HG03097 (cell line): ENCODE measurements around the gene GIMAP5.
"Not testable (repeated sequence)": the region's sequence is repeated elsewhere in the genome, so short reads cannot be mapped to it uniquely, and the experiment has no call there.

Source experiments
- ATAC-seq: cut with Tn5 transposase; IDR thresholded peaks from one replicate; pipeline ENCODE4 v1.9.1; 2021; ENCODE audit not compliant: unreplicated experiment, low FRiP score

Gene GIMAP5

DNA sequence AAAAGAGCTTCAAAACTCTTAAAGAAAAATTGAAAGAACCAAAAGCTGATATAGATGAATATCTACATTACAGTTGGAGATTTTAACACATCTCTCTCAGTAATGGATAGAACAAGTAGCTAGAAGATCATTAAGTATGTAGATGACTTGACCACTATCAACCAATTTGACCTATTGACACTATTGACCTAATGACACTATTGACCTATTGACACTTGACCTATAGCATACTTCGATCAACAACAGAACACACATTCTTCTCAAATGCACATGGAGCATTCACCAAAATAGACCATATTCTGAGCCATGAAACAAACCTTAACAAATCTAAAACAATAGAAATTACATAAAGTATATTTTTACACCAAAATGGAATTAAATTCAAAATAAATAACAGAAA is 22.3 kb downstream of the GIMAP5 start:
- ATAC-seq, result no peak

DNA sequence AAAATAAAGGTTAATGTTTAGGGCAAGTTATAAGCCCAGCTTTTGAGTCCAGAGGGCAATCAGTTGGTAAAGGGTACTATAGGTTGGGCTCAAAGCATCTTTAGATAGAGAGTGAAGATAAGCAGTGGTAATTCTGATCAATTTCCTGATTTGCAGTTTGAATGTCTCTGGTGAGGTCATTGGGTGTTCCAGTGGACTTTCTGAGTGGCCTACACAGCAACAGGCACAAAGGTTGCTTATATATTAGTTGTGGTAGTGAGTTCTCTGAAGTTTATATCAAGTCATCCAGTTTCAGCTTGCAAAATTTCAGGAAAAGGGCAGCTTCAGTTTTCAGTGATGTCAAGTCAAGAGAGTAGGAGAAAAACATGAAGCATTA is 29.1 kb downstream of the GIMAP5 start:
- ATAC-seq, result no peak

DNA sequence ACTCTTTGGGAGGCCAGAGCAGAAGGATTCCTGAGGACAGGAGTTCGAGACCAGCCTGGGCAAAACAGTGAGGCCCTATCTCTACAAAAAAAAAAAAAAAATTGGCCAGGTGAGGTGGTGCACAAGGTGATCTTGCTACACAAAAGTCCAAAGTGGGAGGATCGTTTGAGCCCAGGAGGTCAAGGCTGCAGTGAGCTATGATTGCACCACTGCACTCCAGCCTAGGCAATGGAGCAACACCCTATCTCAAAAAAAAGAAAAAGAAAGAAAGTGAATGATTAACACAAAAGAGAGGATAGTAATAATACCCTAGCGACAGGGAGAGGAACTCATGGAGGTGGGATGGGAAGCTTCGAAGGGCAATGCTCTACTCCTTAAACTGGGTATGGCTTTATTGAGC is 32.5 kb downstream of the GIMAP5 start:
- ATAC-seq, result no peak

DNA sequence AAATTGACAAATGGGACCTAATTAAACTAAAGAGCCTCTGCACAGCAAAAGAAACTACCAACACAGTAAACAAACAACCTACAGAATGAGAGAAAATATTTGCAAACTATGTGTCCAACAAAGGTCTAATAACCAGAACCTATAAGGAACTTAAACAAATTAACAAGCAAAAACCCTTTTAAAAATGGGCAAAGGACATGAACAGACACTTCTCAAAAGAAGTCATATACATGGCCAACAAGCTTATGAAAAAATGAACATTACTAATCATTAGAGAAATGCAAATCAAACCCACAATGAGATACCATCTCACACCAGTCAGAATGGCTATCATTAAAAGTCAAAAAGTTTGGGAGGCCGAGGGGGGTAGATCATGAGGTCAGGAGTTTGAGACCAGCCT is 36.9 kb downstream of the GIMAP5 start:
- ATAC-seq, result not testable (repeated sequence)

DNA sequence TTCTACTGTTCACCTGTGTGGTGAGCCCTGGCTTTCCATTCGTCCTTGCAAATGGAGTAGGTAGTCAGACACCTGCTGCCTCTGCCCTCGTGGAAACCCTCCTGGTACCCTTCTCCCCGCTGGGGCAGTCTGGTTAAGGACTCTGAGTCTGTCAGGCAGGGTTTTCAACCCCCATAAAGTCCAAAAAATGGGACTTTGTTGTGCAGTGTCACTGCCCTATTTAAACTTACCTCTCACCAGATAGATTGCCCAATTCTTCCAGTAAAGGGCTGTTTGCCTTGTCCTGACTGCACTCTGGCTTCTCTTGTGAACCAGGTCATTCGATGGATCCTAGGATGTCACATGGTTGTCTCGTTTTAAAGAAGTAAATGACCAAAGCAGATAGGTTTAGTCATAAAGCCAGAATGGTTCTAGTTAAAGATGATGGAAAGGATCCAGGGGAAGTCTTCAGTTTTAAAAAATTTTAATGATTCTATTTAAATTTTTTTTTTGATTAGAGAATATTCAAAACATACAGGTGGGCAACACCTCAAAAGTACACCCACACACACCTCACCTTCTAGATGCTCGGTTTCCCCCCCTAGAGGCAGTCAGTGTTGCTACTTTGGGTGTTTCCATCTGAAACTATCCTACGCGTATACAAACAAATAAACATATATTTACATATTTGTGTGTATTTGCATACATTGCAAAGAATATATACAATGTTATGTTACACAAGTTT is 41.0 kb downstream of the GIMAP5 start:
- ATAC-seq, result no peak

DNA sequence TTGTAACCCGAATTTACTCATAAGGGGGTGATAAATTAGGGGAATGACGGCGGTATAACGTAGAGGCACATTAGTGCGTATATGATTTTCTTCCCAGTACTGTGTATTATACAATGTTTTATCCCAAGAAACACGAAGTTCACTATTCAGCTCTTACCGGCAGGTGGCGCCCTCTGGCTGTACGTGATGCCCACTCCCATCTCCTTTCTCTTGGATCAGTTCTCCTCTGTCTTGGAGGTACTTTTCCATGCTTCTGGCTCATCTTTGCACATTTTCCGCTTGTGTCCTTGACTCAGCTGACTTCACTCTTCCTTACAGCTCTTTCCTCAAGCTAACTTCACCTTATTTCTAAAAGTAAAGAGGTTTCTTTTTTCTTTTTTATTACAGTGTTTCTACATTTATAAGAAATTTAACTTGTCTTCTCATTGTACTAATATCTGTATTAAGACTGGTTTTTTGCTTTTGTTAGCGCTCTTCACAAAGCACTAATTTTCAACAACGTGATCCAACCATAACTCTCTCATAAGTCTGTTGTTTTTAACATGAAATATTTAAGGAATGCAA is 41.6 kb downstream of the GIMAP5 start:
- no peak for ATAC-seq

DNA sequence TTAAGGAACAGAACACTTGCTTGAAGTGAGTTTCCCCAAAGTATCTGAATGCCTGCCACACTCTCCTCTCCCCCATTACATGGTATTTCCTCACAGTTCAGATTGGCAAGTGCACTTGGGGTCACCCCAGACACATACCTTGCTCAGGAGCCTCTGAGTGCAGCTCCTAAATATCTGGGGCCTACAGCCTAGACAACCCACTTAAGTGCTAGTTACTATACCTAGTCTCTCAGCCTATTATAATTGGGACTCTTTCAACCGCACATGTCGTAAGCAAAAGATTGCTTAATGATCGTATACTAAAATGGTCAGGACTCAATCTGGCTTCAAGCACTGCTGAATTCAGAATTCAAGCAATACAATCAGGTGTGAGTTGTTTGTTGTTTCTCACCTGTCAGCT is 43.1 kb downstream of the GIMAP5 start:
- no peak for ATAC-seq

DNA sequence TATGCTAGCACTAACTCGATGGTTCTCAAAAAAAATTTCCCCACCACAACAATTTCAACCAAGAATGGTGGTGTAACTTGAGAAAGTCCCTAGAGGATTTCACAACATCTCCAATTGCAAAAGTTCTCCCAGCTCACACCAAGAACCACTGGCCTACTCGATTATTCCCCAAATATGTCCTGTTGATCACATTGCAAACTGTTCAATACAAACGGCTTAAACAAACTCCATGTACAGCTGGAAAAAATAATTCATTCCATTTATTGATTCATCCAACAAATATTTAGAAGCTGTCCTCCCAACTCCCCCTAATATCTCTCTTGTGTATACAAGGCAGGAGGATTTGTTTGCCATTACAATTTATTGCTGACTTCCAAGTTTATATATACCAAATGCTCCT is 43.9 kb downstream of the GIMAP5 start:
- ATAC-seq, result no peak

DNA sequence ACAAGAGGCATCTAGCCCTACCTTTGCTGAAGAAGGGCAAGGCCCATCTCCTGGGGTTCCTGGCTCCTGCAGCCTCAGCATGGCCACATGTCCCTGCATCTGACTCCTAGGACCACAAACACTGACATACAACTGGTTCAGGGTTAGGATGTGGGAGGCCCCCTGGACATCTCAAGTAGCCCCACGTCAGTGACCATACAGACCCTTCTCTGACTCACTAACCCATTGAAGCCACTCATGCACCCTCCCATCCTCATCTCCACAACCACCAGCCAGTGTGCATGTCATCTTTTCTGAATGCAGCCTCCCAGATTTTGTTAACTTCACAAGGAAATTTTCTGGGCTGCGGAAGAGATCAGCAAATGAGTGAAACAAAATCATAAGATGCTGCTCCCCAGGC is 44.7 kb downstream of the GIMAP5 start:
- no peak for ATAC-seq

DNA sequence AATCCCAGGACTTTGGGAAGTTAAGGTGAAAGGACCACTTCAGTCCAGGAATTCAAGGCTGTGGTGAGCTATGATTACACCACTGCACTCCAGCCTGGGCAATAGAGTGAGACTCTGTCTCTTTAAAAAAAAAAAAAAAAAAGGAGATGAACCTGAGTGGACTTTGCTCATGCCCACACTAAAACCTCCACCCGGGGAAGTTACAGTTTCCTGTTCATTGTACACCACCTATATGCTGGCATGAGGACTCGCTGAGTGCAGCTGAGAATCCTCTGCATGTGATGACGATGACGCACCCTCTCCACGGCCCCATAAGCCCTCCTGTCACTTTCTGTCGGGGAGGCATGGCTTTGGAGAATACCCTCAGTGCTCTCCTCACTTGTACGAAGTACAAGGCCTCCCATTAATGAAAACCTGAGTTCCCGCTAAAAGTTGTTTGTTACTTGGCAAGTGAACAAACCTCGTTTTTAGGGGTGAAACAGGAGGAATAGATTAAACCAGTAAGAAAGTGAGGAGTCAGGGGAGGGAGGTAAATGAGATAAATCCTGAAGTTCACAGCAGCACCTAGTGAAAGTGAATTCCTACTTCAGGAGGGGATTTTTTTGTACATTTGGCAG is 47.0 kb downstream of the GIMAP5 start:
- no peak for ATAC-seq

DNA sequence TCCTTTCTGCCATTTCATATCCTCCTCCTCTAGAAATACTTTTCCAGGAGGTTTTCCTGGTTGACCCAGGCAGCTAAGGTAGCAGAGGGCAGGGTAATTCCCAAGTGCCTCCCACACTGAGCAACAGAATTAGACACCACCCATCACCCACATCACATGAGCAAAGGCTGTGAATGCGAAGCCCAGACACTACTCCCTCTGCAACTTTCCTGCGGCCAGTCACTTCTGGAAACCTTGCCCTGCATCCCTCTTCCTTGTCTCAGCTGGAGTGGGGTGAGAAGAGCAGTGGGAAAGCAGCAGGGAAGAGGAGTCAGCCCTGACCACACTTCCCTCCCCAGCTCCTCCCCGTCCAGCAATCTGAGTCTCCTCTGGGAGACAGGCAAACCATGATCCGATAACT is 47.7 kb downstream of the GIMAP5 start:
- no peak for ATAC-seq

DNA sequence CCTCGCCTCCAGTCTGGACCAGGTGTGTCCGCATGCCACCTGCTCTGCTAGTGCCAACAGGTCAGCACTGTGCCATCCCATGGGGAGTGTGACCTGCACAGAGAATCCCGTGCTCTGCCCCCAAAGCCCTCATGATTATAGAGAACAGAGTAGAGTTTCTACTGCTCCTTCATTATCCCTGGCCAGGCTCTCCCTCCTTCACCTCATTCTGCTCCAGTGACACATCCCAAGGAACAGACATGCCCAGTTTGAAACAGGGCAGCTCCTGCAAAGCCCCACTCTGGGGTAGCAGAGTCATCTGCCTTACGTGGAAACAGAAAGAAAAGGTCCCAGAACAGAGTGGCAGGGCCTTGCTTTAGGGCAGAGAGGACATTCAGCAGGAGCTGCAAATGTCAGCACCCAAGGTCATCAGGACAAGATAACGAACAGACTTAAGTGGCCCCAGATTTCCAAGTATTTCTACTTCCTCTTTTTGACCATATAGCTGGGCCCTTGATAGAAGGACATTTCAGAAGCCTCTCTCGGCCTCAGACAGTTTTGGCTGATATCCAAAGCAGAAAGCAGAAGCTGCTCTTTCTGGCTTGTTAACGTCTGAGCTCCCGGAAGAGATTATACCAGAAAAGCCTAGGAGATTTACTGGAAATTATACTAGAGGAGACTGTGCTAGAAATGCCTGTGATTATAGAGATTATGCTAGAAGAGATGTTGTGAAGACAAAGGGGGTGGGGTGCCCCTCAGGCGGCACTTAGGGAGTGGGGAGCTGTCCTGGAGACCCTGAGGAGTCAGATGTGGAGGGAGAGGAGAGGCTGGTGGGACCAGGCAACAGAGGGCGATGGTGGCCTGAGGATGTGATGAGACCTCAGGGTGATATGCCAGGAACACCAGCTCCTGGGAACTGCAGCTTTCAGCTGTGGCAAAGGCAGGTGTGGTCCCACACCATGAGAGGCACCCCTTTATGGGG is 50.4 kb downstream of the GIMAP5 start:
- no peak for ATAC-seq

DNA sequence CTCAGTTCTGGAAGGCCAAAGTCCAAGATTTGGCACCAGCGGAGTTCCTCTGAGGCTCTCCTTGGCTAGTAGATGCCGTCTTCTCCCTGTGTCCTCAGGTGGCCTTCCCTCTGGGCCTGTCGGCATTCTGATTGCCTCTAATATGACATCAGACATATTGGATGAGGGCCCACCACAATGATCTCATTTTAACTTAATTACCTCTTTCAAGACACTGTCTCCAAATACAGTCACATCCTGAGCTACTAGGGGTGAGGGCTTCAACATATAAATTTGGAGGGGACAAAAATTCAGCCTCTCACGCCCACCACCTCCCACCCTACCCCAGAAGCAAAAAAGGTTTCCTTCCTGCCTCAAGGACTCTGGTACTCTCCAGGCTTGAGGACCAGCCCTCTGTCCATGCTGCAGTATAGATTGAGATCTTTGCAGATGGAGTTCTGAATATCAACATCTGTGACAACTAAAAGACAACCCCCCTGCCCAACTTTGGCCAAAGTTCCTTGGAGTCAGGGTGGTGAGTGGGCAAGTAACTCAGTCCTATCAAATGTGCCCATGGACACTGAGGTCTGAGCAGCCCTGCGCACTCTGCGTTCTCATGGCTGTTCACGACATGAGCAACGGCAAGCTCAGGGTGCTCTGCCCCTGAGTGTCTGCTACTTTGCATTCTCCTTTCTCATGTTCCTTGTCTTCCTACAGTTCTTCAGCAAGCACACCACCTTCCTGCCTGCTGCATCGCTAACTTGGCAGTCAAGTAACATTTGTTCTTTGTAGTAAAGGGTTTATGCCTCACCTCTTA is 51.5 kb downstream of the GIMAP5 start:
- no peak for ATAC-seq

DNA sequence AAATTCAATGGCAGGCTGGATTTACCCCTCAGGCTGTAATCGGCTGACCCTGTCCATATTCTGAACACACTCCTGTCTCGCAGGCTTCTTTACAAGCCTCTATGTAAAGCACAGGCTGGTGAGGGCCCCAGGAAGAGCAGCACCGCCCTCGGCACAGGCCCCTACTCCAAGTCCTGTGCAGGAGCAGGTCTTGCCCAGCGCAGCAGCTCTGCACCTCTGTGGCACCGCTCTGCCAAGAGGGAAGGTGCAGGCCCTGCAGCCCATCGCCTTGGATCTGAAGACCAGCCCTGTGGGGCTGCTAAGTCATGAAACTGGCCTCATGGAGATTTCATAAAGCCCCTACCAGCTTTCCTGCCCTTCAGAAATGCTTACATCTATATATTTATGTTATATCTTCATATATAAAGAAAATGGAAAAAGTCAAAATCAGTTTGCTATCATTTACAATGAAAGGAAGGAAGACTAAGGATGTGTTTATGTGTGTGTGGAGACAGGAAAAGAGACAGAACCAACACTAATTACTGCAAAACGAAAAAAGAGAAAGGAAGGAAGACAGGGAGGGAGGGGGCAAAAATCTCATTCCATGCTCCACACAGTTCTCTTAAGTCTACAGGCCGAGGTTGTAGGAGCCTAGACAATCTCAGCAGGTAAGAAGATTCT is 53.3 kb downstream of the GIMAP5 start:
- no peak for ATAC-seq

DNA sequence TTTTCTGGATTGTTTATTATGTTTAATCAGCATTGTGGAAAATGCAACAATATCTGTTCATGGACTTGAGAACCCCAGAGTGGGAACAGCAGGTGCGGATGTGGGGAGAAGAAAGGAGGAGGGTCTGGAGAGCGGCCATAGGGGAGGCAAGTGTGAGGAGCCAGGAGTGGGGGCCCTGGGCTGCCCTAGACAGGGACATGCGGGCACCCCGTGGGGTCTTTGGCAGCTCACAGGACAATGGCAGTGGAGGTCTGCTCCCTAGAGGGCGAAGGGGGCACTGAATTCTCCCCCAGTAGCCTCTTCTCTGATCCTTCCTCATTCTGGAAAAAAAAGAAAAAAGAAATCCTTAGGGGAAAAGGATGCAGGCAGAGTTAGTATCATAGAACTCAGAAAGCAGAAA is 54.1 kb downstream of the GIMAP5 start:
- ATAC-seq, result no peak

DNA sequence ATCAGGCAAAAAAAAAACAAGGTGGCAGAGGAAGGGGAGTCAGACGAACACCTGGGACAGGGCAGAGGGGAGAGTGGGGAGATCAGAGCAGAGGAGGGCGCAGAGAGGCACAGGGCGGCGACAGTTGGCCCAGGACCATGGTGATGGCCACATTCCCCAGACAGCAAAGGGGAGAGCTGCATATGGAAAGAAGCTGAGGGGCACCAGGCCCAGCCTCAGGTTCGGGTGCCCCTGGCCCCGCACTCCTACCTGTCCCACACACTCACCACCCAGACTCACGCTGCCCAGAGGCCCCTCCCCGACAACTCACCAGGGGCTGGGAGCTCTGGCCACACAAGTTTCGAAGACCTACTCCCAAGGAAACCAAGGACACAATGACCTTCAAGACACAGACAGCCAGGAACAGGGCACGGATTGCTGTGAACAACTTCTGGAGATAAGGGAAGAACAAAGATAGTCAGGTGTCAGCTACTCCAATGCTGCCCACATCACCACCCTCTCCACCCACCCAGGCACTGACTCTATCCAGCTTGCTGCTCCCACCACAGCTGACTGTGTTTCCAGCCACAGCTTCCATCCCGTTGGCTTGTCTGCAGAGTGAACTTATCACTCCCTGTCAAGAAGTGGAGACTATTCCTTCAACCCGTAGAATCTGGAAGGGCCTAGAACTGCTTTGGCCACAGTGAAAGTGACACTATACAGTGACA is 54.7 kb downstream of the GIMAP5 start:
- no peak for ATAC-seq
